Trophoblast cell (in vitro differentiated cells and primary cell): ENCODE results near the gene PRKCG.
A peak's percentile ranks its signal among the peaks of the same experiment; 100 is the strongest.

Experiments
- DNase-seq, 2 donors: peaks; one replicate each; pipeline ENCODE4 v3.0.0-alpha.2; 2016
- H2AFZ ChIP-seq: 2 replicates; pipeline ENCODE4 v1.6.1; 2013; ENCODE audit warnings: low read length, moderate library complexity, mild to moderate bottlenecking; ENCODE audit not compliant: insufficient read depth, poor library complexity
- H2AK5ac ChIP-seq: 2 replicates; pipeline ENCODE4 v1.6.1; 2013; ENCODE audit warnings: mild to moderate bottlenecking, low read length
- H2BK120ac ChIP-seq: 2 replicates; pipeline ENCODE4 v1.6.1; 2013; ENCODE audit warnings: low read length, mild to moderate bottlenecking, moderate library complexity; ENCODE audit not compliant: insufficient read depth, poor library complexity
- H2BK12ac ChIP-seq: 2 replicates; pipeline ENCODE4 v1.6.1; 2013; ENCODE audit warnings: mild to moderate bottlenecking, low read length, moderate library complexity
- H2BK5ac ChIP-seq: 2 replicates; pipeline ENCODE4 v1.6.1; 2013; ENCODE audit warnings: low read length, low read depth, moderate library complexity, mild to moderate bottlenecking; ENCODE audit not compliant: poor library complexity
- H3K14ac ChIP-seq: 2 replicates; pipeline ENCODE4 v1.6.1; 2013; ENCODE audit warnings: mild to moderate bottlenecking, low read length
- H3K18ac ChIP-seq: 2 replicates; pipeline ENCODE4 v1.6.1; 2013; ENCODE audit warnings: mild to moderate bottlenecking, low read length
- H3K23ac ChIP-seq: 2 replicates; pipeline ENCODE4 v1.6.1; 2013; ENCODE audit warnings: low read length
- H3K27ac ChIP-seq: 2 replicates; pipeline ENCODE4 v1.5.1; 2013; ENCODE audit warnings: low read depth, mild to moderate bottlenecking, inconsistent platforms, low read length, moderate library complexity
- H3K27me3 ChIP-seq: 2 replicates; pipeline ENCODE4 v1.6.1; 2013; ENCODE audit warnings: inconsistent platforms, mild to moderate bottlenecking, low read length, moderate library complexity; ENCODE audit not compliant: insufficient read depth
- H3K36me3 ChIP-seq, 2 experiments: 1 replicate in 1 of 2; 2 replicates in 1 of 2; pipeline ENCODE4 v1.6.1; 2013; ENCODE audit warnings: low read length in 2 of 2, mild to moderate bottlenecking in 2 of 2, moderate library complexity in 1 of 2; ENCODE audit not compliant: insufficient read depth in 2 of 2, control insufficient read depth in 1 of 2
- H3K4ac ChIP-seq: 2 replicates; pipeline ENCODE4 v1.6.1; 2013; ENCODE audit warnings: low read depth, mild to moderate bottlenecking, low read length, moderate library complexity
- H3K4me1 ChIP-seq, 2 experiments: 1 replicate in 1 of 2; 2 replicates in 1 of 2; pipeline ENCODE4 v1.6.1; 2013; ENCODE audit warnings: low read length in 2 of 2, mild to moderate bottlenecking in 2 of 2, moderate library complexity in 1 of 2; ENCODE audit not compliant: insufficient read depth in 2 of 2, control insufficient read depth in 1 of 2
- H3K4me2 ChIP-seq: 2 replicates; pipeline ENCODE4 v1.6.1; 2013; ENCODE audit warnings: inconsistent platforms, mild to moderate bottlenecking, low read length, moderate library complexity
- H3K4me3 ChIP-seq: 2 replicates; pipeline ENCODE4 v1.5.1; 2013; ENCODE audit warnings: mild to moderate bottlenecking, low read depth, low read length, inconsistent platforms
- H3K79me1 ChIP-seq: one replicate; pipeline ENCODE4 v1.6.1; 2013; ENCODE audit warnings: low read length
- H3K79me2 ChIP-seq: 2 replicates; pipeline ENCODE4 v1.6.1; 2013; ENCODE audit warnings: low read length, mild to moderate bottlenecking; ENCODE audit not compliant: control insufficient read depth, insufficient read depth, poor library complexity
- H3K9ac ChIP-seq: 2 replicates; pipeline ENCODE4 v1.6.1; 2013; ENCODE audit warnings: mild to moderate bottlenecking, low read length
- H3K9me3 ChIP-seq: 2 replicates; pipeline ENCODE4 v1.6.1; 2013; ENCODE audit warnings: low read depth, mild to moderate bottlenecking, control low read depth, inconsistent platforms, low read length; ENCODE audit not compliant: insufficient read depth
- H4K12ac ChIP-seq: 2 replicates; pipeline ENCODE4 v1.6.1; 2013; ENCODE audit warnings: low read depth, mild to moderate bottlenecking, low read length, moderate library complexity
- H4K8ac ChIP-seq: 2 replicates; pipeline ENCODE4 v1.6.1; 2013; ENCODE audit warnings: low read depth, mild to moderate bottlenecking, low read length, moderate library complexity
- H4K91ac ChIP-seq: one replicate; pipeline ENCODE4 v1.6.1; 2013; ENCODE audit warnings: low read depth, mild to moderate bottlenecking, low read length, moderate library complexity
- WGBS: extraction: QIAGEN DNeasy Blood & Tissue Kit; methylation state at CpG from one replicate; pipeline ENCODE4 v1.1.7; 2013; ENCODE audit warnings: missing lambda C conversion rate; ENCODE audit not compliant: insufficient read length, insufficient coverage; ENCODE audit errors: extremely low coverage; 5-methylcytosine and 5-hydroxymethylcytosine counted together

PRKCG gene

GRCh38 chr19:53898636-53899341 lies 16.8 kb downstream of the PRKCG start:
- no peaks in the 10 kb centered on the region for H3K79me1 ChIP-seq
- H3K14ac ChIP-seq = no peak overlapping the region
- no peak overlapping the region for H2BK5ac ChIP-seq
- H3K27me3 ChIP-seq = no peaks in the 10 kb centered on the region
- H3K27ac ChIP-seq = no peak overlapping the region
- H3K79me2 ChIP-seq = no peaks in the 10 kb centered on the region
- H2BK120ac ChIP-seq = no peak overlapping the region
- no peak overlapping the region for H3K9ac ChIP-seq
- no peak overlapping the region for H4K8ac ChIP-seq
- H2AK5ac ChIP-seq = no peak overlapping the region
- no peaks in the 10 kb centered on the region for H3K9me3 ChIP-seq
- no peak overlapping the region for H3K23ac ChIP-seq
- no peak overlapping the region for H3K18ac ChIP-seq
- H2AFZ ChIP-seq = peak overlapping the region; percentile 35
- no peak overlapping the region for H3K4me3 ChIP-seq
- H4K12ac ChIP-seq = no peak overlapping the region
- no peak overlapping the region for H4K91ac ChIP-seq
- H3K4me1 ChIP-seq = peaks cover 2 to 4% of the 10 kb centered on the region in 2 experiments
- peak overlapping the region; percentile 2 for H3K4me2 ChIP-seq
- H2BK12ac ChIP-seq = no peak overlapping the region
- H3K4ac ChIP-seq = no peak overlapping the region
- no CpG with 5 or more reads among the region's 42 CpGs for WGBS
- no peak for DNase-seq
- no peaks in the 10 kb centered on the region for H3K36me3 ChIP-seq

GRCh38 chr19:53900191-53900860 lies 18.3 kb downstream of the PRKCG start:
- no peak overlapping the region for H4K12ac ChIP-seq
- peaks cover 2 to 4% of the 10 kb centered on the region in 2 experiments for H3K4me1 ChIP-seq
- H4K8ac ChIP-seq = no peak overlapping the region
- no peak overlapping the region for H2BK12ac ChIP-seq
- no peak overlapping the region for H3K14ac ChIP-seq
- H3K36me3 ChIP-seq = no peaks in the 10 kb centered on the region
- no peak overlapping the region for H3K4ac ChIP-seq
- H3K79me2 ChIP-seq = no peaks in the 10 kb centered on the region
- no peak overlapping the region for H3K4me3 ChIP-seq
- WGBS = no CpG with 5 or more reads among the region's 27 CpGs
- no peak overlapping the region for H2AK5ac ChIP-seq
- no peak overlapping the region for H2AFZ ChIP-seq
- H3K18ac ChIP-seq = no peak overlapping the region
- H3K9ac ChIP-seq = no peak overlapping the region
- no peak overlapping the region for H3K27ac ChIP-seq
- no peak for DNase-seq
- H4K91ac ChIP-seq = no peak overlapping the region
- no peaks in the 10 kb centered on the region for H3K27me3 ChIP-seq
- H3K9me3 ChIP-seq = no peaks in the 10 kb centered on the region
- H3K23ac ChIP-seq = no peak overlapping the region
- H2BK5ac ChIP-seq = no peak overlapping the region
- no peak overlapping the region for H3K4me2 ChIP-seq
- no peak overlapping the region for H2BK120ac ChIP-seq
- no peaks in the 10 kb centered on the region for H3K79me1 ChIP-seq

GRCh38 chr19:53903055-53903680 lies 21.2 kb downstream of the PRKCG start:
- no CpG with 5 or more reads among the region's 4 CpGs for WGBS
- Histone ChIP-seq H2BK12ac (no peak overlapping the region), H3K4me2 (no peak overlapping the region), H3K23ac (no peak overlapping the region), H3K4me3 (no peak overlapping the region), H3K27ac (no peak overlapping the region), H4K91ac (no peak overlapping the region), H4K8ac (no peak overlapping the region), H2AFZ (no peak overlapping the region), H3K79me1 (no peaks in the 10 kb centered on the region), H3K4ac (no peak overlapping the region), H3K27me3 (peaks cover 14% of the 10 kb centered on the region), H2AK5ac (no peak overlapping the region), H2BK5ac (no peak overlapping the region), H2BK120ac (no peak overlapping the region), H3K4me1 (peaks cover 5 to 7% of the 10 kb centered on the region in 2 experiments), H4K12ac (no peak overlapping the region), H3K79me2 (no peaks in the 10 kb centered on the region), H3K9me3 (peaks cover under 1% of the 10 kb centered on the region), H3K9ac (no peak overlapping the region), H3K36me3 (no peaks in the 10 kb centered on the region), H3K14ac (no peak overlapping the region), H3K18ac (no peak overlapping the region)
- DNase-seq = peak; percentile 51 to 95

GRCh38 chr19:53904909-53905308 lies 22.9 kb downstream of the PRKCG start:
- no peak for DNase-seq
- no peaks in the 10 kb centered on the region for H3K79me2 ChIP-seq
- no peak overlapping the region for H3K4me3 ChIP-seq
- H2BK12ac ChIP-seq = no peak overlapping the region
- no peak overlapping the region for H3K27ac ChIP-seq
- no peak overlapping the region for H2BK5ac ChIP-seq
- WGBS = no CpG with 5 or more reads among the region's 3 CpGs
- no peak overlapping the region for H4K12ac ChIP-seq
- H3K23ac ChIP-seq = no peak overlapping the region
- H3K4me1 ChIP-seq = peaks cover 3% of the 10 kb centered on the region in 2 experiments
- no peak overlapping the region for H3K14ac ChIP-seq
- H4K8ac ChIP-seq = no peak overlapping the region
- H3K36me3 ChIP-seq = no peaks in the 10 kb centered on the region
- H3K79me1 ChIP-seq = no peaks in the 10 kb centered on the region
- no peak overlapping the region for H3K4me2 ChIP-seq
- no peak overlapping the region for H3K4ac ChIP-seq
- H2AFZ ChIP-seq = no peak overlapping the region
- no peak overlapping the region for H3K9ac ChIP-seq
- H3K18ac ChIP-seq = no peak overlapping the region
- no peak overlapping the region for H2AK5ac ChIP-seq
- H4K91ac ChIP-seq = no peak overlapping the region
- peaks cover 30% of the 10 kb centered on the region for H3K27me3 ChIP-seq
- peaks cover 3% of the 10 kb centered on the region for H3K9me3 ChIP-seq
- H2BK120ac ChIP-seq = no peak overlapping the region
